CD4-positive, alpha-beta T cell treated with Interleukin-4 for 4 hours (primary cell): ENCODE results near the gene CD53.
"Not testable (repeated sequence)": the region's sequence is repeated elsewhere in the genome, so short reads cannot be mapped to it uniquely, and the experiment has no call there.

Experiments used
- DNase-seq: peaks from one replicate; pipeline ENCODE4 v3.0.0-alpha.2; 2020

The CD53 gene, protein sequence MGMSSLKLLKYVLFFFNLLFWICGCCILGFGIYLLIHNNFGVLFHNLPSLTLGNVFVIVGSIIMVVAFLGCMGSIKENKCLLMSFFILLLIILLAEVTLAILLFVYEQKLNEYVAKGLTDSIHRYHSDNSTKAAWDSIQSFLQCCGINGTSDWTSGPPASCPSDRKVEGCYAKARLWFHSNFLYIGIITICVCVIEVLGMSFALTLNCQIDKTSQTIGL

DNA sequence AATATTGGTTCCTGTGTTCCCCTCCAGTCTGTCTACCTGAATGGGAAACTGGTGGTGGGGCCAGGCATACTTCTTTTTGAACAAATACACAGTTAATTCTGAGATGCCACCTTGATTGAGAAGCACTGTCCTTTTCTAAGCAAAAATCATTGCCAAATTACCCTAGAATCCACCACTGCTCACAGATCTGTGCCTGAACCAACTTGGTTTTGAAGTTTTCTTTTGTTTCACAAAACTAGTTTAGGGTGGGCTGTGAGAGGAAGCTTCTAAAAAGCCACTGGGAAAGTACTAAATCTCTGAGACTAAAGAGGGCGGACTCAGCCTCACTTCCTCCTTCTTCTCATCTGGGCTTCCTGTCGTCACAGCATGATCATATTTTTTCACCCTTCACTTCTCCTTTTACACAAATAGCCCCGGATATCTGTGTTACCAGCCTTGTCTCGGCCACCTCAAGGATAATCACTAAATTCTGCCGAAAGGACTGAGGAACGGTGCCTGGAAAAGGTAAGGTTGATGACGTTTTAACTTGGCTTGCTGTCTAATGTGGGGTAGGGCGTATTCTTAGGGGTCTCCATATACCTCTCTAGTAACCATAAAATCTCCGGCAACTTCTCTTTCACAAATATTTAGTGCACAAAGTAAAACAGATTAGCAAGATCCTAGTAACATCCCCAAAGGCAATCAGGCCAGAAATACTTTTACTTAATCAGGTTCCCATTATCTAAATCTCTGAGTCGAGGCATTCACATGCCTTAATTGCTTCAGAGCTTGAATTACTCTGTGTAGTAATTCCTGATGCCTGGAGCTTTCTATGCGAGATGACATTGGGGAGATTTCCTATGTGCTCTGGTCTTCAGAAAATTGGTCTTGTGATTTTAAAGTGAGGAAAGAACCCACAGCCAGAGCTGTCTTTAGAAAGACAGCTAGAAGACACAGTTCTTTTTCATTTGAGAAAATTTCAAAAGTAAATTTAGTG, at the start of gene CD53:
TSS of gene CD53 (plus strand) at position 404 of the 976 bp plus-strand sequence. CDS start 18,261 bp downstream, outside the sequence.
- peak; percentile 81 for DNase-seq

DNA sequence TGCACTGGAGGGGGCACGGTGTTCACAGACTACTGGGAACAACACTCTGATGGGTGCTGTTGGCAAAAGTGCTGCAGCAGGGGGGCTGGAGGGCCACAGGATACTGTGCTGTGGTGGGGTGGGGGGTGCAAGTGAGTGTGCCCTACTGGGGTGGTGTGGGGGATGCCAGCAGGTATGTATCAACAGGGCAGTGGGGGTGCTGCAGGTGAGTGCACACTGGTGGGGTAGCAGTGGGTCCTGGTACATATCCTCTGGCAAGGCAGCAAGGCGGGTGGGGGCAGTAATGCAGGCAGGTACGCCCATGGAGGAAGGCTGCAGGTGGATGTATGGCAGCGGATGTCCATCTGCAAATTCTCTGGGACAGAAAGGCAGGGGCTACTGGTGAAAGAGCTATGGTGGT, 48.8 kb upstream of the CD53 start:
- no peak for DNase-seq

DNA sequence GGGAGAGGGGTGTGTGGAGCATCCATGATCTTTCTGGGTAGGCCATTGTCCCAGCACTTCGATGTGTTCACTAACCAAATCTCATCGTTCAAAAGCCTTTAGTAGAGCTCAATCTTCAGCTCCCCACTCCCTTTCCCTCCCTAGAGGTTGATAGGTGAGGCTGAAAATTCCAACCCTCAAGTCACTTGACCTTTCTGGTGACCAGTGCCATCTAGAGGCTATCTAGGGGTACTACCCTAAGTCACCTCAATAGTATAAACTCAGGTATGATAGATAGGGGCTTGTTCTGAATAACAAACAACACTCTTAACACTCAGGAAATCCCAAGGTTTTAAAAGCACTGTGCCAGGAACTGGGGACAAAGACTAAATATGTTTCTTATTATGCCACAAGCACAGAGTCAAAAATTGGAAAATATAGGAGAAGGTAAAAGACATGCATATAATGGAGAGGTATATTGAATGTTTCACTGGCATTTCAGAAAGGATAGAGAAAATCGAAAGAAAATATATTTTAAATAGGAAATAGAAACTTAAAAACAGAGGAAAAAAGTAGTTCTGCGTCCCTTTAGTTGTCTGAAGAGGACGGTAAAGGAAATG, 42.9 kb upstream of the CD53 start:
- peak; percentile 71 for DNase-seq

DNA sequence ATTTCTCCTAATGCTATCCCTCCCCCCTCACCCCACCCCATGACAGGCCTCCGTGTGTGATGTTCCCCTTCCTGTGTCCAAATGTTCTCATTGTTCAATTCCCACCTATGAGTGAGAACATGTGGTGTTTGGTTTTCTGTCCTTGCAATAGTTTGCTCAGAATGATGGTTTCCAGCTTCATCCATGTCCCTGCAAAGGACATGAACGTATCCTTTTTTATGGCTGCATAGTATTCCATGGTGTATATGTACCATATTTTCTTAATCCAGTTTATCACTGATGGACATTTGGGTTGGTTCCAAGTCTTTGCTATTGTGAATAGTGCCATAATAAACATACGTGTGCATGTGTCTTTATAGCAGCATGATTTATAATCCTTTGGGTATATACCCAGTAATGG, 39.2 kb upstream of the CD53 start:
- not testable (repeated sequence) for DNase-seq

DNA sequence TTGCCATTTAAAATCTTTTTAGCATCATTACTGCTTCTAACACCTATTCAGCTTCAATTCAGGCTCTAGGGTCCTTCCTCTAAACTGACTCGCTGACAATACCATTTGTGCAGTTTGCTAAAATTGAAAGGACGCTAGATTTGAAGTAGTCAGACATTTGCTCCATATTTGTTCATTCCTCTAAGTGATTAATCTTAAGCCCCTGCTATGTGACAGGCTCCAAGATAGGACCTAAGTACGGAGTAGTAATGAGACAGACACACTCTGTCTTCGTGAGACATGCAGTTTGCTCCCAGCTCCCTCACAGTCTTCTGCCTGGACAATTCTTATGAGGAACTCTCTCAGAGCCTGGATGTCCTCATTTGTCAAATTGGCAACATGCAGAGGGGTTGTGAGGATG, 26.1 kb upstream of the CD53 start:
- DNase-seq: no peak

DNA sequence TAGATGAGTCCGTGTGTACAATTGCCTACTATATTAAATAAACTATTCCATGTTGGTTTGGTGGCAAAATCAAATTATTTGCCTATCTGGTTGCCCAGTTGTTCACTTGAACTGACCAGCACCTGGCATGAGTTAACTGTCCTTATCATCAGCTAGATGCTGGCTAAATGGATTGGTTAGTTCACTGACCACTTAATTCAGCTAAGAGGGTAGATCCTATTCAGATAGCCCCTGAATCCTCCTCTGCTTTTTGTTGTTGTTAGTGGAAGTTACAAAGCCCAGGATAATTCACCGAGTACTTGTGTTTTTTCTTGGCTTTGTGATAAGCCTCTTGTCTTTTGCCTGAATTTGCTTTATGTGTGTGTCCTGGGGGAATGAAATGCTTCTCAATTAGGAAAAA, 22.8 kb upstream of the CD53 start:
- no peak for DNase-seq

DNA sequence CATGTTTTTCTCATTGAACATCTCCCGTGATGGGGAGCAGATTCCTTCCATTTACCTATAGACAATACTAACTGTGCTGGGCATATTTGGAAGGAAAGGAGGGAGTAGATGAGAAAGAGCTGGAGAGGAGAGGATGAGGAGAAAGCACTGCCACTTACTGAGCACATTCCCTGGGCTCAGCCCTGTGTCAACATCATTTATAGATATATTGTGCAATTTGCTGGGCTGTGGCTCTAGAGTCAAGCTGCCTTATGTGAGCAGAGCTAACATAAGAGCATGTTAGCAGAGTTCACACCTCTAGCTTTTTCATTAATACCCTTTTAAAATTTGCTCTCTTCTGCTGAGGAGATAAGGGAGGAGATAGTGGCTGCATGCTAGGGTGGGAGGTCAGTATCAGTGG, 22.3 kb upstream of the CD53 start:
- DNase-seq: no peak

DNA sequence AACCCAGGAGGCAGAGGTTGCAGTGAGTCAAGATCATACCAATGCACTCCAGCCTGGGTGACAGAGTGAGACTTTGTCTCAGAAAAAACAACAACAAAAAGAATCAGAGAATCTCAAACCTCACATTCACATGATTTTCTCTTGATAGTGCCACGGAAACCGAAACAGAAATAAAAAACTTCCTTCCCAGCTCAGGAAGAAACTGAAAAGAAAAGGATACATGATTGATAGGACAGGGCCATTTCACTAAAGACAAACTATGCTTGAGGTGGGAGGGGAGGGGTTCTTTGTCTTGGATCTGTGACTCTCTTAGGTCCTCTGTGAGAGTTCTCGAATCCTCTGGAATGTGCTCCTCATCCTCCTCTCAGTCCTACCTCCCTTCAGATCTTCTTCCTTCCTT, 19.8 kb upstream of the CD53 start:
- DNase-seq: no peak

DNA sequence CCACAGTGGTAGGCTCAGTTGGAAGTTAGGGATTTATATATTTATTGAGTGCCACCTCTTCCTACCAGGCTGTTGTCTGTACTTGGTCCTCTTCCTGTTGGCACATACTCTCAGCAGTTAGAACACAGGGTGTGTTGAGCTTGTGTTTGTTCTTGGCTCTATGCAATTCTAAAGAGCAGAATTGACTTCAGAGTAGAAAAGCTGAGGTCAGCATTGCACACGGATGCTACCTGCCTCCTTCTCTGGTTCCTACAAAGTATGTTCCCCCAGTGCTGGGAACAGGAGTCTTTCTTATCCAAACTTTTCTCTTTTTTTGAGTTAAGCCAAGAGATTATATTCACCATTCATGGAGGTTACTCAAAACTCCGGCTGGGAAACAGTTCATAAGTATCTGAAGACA, 16.5 kb upstream of the CD53 start:
- DNase-seq: no peak

DNA sequence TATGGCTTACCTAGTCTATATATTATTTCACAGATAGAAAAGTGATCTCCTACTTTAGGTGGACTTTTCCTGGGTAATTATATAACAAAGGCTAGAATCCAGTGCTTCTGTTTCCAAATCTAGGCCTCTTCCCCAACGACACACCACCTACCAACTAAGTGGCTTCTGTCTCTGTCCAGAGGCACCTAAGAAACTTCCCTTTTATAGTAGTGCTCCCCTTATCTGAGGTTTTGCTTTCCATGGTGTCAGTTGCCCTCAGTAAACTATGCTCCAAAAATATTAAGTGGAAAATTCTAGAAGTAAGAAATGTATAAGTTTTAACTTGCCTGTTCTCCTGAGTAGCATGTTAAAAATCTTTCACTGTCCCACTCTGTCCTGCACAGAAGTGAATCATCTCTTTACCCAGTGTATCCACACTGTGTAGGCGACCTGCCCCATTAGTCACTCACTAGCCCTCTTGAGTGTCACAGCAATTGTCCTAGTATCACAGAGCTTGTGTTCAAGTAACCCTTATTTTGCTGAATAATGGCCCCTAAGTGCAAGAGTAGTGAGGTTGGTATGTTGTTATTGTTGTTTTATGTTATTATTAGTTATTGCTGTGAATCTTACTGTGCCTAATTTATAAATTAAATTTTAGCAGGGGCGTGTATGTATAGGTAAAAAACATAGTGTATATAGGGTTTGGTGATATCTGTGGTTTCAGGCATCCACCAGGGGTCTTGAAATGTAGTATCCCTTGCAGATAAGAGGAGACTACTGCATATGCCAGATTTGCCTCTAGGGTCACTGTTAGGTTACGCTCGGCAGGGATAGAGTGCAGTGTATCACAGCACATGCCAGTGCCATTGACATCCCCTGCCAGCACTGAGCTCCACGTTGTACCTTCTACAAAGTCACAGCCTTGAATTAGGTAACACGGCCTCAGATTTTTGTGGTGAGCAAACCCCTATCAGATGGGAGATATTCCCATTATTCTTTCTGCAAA, 14.7 kb upstream of the CD53 start:
- no peak for DNase-seq

DNA sequence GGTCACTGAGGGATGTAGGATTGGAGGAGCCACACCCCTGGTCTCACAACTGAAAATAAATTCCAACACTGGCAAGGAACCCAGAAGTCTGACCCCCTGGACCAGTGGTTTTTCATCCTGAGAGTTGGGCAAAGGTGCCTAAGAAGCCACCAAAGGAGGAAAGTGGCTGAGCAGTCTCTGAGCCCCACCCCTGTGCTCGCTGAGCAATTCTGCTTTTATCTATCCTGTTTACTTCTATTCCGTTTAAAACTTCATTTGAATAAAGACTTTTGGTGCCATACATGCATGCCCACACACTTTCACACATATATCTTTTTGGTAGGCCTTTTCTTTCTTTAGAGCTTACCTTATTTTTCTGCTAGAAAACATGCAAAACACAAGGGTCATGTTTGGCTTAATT, 13.9 kb upstream of the CD53 start:
- DNase-seq: no peak

DNA sequence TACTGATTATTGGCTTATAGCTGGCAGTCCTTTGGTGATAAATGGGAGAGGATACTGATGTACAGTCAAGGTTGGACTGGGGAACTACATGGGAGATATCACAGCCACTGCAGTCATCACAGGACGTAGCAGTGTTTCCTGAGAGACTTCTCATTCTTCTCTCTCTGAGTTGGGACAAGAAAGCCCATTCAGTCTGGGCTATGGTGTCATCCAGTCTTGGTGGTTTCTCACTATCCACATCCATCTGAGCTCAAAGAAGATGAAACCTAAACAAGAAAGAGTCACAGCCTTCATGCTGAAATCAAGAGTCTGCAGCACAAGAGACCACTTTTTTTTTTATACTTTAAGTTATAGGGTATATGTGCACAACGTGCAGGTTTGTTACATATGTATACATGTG, 12.8 kb upstream of the CD53 start:
- no peak for DNase-seq

DNA sequence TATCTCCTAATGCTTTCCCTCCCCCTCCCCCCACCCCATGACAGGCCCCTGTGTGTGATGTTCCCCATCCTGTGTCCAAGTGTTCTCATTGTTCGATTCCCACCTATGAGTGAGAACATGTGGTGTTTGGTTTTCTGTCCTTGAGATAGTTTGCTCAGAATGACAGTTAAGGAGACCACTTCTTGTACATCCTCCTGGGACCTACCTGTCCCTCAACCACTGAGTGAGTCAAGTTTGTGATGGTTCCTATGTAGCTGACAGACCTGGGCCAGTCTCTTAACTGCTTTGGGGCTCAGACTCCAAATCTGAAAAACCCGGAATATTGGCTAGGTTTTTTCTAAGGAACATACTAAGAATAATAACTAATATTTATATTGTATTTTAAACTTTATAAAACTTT, 12.3 kb upstream of the CD53 start:
- not testable (repeated sequence) for DNase-seq

DNA sequence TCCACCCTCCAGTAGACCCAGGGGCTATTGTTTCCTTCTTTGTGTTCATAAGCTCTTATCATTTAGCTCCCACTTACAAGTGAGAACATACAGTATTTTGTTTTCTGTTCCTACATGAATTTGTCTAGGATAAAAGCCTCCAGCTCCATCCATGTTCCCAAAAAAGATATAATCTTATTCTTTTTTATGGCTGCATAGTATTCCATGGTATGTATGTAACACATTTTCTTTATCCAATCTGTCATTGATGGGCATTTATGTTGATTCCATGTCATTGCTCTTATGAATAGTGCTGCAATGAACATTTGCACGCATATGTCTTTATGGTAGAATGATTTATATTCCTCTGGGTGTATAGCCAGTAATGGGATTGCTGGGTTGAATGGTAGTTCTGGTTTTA, 11.0 kb upstream of the CD53 start:
- DNase-seq: not testable (repeated sequence)

DNA sequence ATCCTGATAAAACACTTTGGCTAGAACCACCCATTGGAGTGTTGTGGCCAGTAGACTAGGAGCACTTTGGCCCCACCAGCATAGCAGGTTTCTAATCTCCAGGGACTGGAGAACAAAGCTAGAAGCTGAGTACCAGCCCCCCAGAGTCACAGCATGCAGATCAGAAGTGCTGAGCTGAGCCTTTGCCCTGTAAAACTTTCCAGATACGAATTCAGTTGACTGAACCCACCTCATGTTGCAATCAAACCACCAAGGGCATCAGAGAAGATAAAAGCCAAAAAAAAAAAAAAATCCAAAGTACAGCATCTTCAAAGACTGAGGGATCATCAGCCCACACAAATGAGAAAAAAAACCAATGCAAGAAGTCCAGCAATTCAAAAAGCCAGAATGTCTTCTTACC, 8.7 kb upstream of the CD53 start:
- DNase-seq: no peak

DNA sequence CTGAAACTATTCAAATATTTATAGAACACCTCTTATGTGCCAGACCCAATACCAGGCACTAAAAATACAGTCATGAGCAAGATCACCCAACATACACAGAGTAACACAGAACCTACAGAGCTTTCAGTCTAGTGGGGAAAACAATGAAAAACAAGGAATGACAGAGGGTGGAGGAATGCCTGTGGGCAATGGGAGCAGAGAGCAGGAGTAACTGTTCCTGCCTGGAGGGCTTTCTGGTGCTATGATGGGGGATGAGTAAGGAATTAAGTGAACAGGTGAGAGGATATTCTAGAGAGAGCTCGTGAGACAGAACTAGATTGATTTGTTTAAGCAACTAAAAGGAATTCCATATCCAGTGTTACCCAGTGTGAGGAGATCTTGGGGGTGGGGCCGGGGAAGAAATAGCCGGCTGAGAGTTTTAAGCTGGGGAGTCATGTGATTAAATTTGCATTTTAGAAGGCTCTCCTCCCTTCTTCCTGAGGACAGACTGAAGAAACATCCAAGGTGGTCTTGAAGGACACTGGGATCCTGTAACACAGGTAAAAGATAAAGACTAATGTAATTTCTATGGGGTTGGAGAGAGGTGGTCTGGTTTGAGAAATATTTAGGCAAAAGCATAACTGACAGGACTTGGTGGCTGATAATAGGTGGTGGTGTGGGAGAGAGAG, 2.1 kb upstream of the CD53 start:
- DNase-seq: no peak

DNA sequence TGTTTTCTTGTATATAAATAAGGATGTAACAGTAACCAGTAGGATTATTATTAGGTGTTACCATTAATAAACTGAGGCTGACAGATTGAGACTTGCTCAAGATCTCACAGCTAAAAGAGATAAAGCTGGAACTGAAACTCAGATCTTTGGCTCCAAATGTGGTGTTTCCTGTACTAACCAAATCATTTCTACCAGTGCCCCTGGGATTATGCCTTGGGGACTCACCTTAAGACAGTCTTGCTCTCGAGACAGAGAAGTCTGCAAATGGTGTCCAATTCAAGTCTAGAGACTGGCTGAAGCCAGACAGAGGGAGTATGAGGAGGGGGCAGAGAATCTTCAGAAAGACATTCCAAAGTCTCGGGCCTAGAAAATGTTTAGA, 593 bp upstream of the CD53 start:
- DNase-seq: no peak

DNA sequence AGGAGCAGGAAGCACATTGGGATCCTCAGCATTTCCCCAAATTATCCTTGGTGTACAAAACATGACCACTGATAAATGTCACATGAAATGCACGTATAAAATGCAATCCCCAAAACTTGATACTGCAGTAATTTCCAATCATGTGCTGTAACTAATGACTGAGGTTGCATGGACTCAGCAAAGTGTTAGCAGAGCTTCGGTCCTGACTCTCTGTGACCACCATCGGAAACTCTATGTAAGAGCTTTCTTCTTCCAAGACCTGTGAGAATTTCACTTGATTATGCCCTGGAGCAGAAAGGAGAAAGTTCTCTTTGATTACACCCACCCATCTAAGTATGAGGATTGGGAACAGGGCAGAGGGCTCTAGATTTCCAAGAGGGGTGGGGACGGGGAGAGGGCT, 908 bp downstream of the CD53 start:
- DNase-seq: no peak

DNA sequence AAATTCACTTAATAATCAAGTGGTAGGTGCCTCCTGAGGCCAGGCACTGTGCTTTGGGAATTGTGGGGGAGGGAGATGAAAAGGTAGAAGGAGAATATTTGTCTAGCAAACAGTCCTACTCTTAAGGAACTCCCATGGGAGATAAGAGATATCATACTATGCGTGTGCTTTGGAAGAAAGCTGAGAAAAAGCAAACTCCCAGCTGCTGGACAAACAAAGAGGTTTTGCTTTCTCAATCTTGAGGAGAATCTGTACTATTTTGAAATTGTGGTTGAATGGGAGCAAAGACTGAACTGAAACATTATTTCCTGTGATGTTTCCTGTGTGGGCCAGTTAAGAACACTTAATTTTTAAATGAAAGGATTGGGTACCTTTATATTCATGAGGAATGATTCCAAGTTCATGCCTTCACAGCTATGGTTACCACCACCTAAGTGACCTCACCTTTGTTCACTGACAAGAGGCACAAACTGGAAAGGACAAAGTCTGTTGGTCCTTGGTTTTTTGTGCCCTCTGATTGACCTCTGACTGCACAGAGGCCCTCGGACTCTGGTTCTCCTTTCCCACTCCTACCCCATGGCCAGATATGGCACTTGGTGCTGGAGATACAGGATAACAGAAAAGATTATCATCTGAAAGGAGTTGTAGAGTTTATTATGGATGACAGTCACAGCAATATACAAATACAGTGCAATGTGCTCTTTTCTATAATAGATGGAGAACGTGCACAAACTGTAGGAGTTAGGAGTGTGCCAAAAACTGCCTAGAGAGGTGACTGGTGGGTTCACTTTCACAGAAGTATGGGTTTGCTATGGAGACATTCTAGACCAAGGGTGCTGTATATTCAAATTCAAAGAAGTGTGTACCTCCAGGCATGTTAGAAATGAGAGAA, 1.6 kb downstream of the CD53 start:
- peak; percentile 59 for DNase-seq

DNA sequence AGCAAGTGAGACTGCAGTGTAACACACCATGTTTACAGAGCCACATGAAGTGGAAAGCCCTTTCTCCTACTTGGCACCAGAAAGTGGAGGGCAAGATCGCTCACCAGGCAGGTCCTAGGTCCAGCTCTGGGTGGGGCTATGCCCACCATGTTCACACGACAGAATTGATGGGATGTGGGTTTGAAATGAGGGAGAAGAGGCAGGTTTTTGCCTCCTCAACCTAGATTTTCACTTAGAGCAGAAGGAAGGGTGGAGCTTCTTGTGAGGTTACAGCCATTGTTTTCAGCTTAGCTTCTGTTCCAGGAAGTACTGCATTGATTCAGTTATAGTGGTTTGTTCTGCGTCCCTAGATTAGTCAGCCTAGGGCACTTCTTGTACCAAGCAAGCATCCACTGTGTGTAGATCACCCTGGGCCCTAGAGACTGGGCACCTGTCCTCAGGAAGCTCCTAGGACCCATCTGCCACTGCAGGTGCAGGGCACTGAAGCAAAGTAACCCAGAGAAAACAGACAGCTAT, 2.3 kb downstream of the CD53 start:
- DNase-seq: peak; percentile 86
